Sigmoid colon (tissue), 7 donors: ENCODE data around the gene TBKBP1. TPM values are rescaled to one million over a fixed set of nuclear protein-coding genes. Genes with fewer than 3 reads are reported as not detected.

Source experiments
- DNase-seq: peaks from one replicate; pipeline ENCODE4 v3.0.0-alpha.2; 2019
- H3K27ac ChIP-seq, 4 donors: fragments of 200-600 bp; sonication (generic); one replicate each; pipeline ENCODE4 v1.5.1; 2016 to 2019; ENCODE audit warnings: mild to moderate bottlenecking in 1 of 4
- H3K27me3 ChIP-seq, 3 donors: fragments of 200-600 bp; sonication (generic); one replicate each; pipeline ENCODE4 v1.5.1; 2019; ENCODE audit warnings: mild to moderate bottlenecking in 1 of 3
- H3K36me3 ChIP-seq, 4 donors: fragments of 200-600 bp; sonication (generic); one replicate each; pipeline ENCODE4 v1.5.1; 2016 to 2019
- H3K4me1 ChIP-seq, 4 donors: fragments of 200-600 bp; sonication (generic); one replicate each; pipeline ENCODE4 v1.5.1; 2017 to 2019
- H3K4me3 ChIP-seq, 4 donors: fragments of 200-600 bp; sonication (generic); one replicate each; pipeline ENCODE4 v1.5.1; 2017 to 2019; ENCODE audit warnings: mild to moderate bottlenecking in 2 of 4, moderate library complexity in 1 of 4
- H3K9me3 ChIP-seq, 4 donors: fragments of 200-600 bp in 3 of 4; sonication (generic) in 3 of 4; one replicate each; pipeline versions ENCODE4 v1.5.1 to v1.6.1; 2013 to 2019
- CTCF ChIP-seq, 4 experiments: fragments of 450-650 bp in 3 of 4; fragments of 200-600 bp in 1 of 4; IDR thresholded peaks; one replicate each; pipeline ENCODE4 v1.5.1; 2016 to 2019; ENCODE audit warnings: antibody characterized with exemption in 4 of 4, mild to moderate bottlenecking in 3 of 4, moderate library complexity in 2 of 4
- EP300 ChIP-seq, 4 donors: sonication (generic); formaldehyde crosslinking; IDR thresholded peaks; one replicate each; pipeline ENCODE4 v1.6.1; 2017; ENCODE audit warnings: antibody characterized with exemption in 4 of 4
- POLR2A ChIP-seq, 2 donors: fragments of 450-650 bp; IDR thresholded peaks; one replicate each; pipeline ENCODE4 v1.6.1; 2016; ENCODE audit warnings: antibody characterized with exemption in 2 of 2, mild to moderate bottlenecking in 2 of 2, moderate library complexity in 2 of 2
- POLR2AphosphoS5 ChIP-seq, 4 donors: sonication (generic); formaldehyde crosslinking; IDR thresholded peaks; one replicate each; pipeline ENCODE4 v1.6.1; 2017; ENCODE audit warnings: antibody characterized with exemption in 4 of 4
- WGBS, 2 donors: extraction: QIAGEN DNeasy Blood & Tissue Kit; methylation state at CpG; one replicate each; pipeline ENCODE4 v1.1.7; 2013; 5-methylcytosine and 5-hydroxymethylcytosine counted together
- intact Hi-C: fragments of 100-400 bp; cut with DNase I; formaldehyde crosslinking; loops from one replicate; pipeline ENCODE4 v1.15.1; 2023
- polyA plus RNA-seq, 3 donors: library from polyadenylated mRNA; stranded (reverse); fragments of 200-250 nt; gene quantifications; one replicate each; pipeline ENCODE4 v1.2.3, GENCODE V29; 2013
- total RNA-seq, 4 donors: library from RNA; depleted of rRNA; stranded (reverse); fragments of >200 nt; gene quantifications; one replicate each; pipeline ENCODE4 v1.1.0, GENCODE V29; 2016
- donor health status: healthy with polysubstance abuse.
- donor health status: Bipolar disorder and iron deficiency.
- donor health status: healthy.

Gene TBKBP1
- total and polyA plus RNA-seq, 7 donors, result 3.5 to 25.5 (median 7.8) TPM

DNA sequence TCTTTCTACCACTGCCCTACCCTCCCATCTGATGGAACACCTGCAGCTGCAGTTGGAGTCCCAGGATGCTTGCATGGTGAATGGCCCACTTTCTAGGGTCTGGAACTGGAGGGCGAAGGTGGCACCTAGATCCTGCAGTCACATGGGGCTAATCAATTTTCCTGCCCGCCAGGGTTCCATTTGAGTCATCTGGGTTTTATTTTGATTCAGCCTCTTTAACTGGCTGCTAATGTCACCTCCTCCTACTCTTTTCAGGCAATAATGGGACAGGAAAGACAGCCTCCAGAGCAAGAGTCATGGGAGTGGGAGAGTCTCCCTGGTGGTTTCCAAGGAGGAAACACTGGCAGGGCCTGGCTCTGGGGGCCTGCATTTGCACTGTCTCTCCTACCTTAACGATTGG lies 3.8 kb upstream of the TBKBP1 start:
- no peak for DNase-seq
- TF ChIP-seq CTCF (IDR thresholded peaks at IDR 0.05) (no peak), EP300 (IDR thresholded peaks at IDR 0.05) (no peak), POLR2A (IDR thresholded peaks at IDR 0.05) (no peak), POLR2AphosphoS5 (IDR thresholded peaks at IDR 0.05) (no peak)
- H3K36me3 ChIP-seq, result peaks cover 0 to 11% (median 0%) of the 10 kb centered on the region in 4 donors
- no peaks in the 10 kb centered on the region for H3K27me3 ChIP-seq
- H3K4me3 ChIP-seq, result no peak overlapping the region
- whole genome bisulfite sequencing, 2 donors, result 60 to 78% methylated on average over 3 of the region's 3 CpGs
- H3K9me3 ChIP-seq, result no peaks in the 10 kb centered on the region
- no peak overlapping the region for H3K27ac ChIP-seq
- H3K4me1 ChIP-seq, result peaks cover 0 to 18% (median 11%) of the 10 kb centered on the region in 4 donors
- intact Hi-C loops, result no loop called here

- no peak overlapping the region for H3K27ac ChIP-seq
Observed at GRCh38 chr17:47692137-47692894, 1.6 kb upstream of the TBKBP1 start.

DNA sequence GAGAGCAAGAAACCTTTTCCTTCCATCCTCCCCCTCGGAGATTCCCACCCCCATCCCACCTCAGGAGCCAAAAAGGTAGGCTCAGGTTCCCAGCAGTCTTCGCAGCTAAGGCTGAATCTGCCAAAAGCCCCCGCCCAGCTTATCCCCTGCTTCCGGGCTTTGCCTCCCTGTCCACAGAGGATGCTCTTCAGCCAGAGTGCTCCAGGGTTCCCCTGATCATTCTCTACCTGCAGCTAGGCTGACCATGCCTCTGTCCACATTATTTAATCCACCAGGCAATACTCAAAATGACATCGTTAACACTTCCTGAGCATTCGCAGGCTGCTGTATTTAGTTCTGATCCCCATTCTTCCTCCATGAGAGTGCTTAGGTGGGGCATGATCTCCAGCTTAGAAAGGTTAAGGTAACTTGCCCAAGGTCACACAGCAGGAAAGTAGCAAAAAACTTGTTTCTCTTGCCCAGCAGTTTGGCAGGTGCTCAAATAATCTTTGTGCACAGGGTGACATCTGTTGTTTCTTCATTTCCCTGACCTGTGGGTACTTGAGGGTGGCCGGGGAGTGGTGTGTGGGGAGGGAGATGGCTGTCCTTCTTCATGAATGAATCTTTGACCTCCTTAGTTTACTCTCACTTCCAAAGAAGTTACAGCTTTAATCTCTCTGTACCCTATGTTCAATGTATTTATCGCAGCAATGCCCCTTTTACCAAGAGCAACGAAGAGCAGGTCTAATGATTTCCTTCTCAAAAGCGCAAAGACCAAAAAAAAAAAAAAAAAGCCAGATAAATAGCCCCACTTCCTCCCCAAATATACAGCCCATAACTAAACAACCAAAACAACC lies 848 bp upstream of the TBKBP1 start:
- DNase-seq, result no peak
- TF ChIP-seq POLR2AphosphoS5 (IDR thresholded peaks at IDR 0.05), result no peak
- no peak for TF ChIP-seq POLR2A (IDR thresholded peaks at IDR 0.05)
- no peak for TF ChIP-seq EP300 (IDR thresholded peaks at IDR 0.05)
- no peak for TF ChIP-seq CTCF (IDR thresholded peaks at IDR 0.05)
- peaks cover 0 to 24% (median 20%) of the 10 kb centered on the region in 4 donors for H3K4me1 ChIP-seq
- 17 to 25% methylated on average over 10 of the region's 10 CpGs for WGBS, 2 donors
- no peaks in the 10 kb centered on the region for H3K36me3 ChIP-seq
- H3K4me3 ChIP-seq, result peak overlapping the region; percentile 82 to 100 (median 91)
- no peaks in the 10 kb centered on the region for H3K9me3 ChIP-seq
- no peaks in the 10 kb centered on the region for H3K27me3 ChIP-seq
- peak overlapping the region; percentile 88 to 92 (median 90) for H3K27ac ChIP-seq
- intact Hi-C loops, result no loop called here

More at GRCh38 chr17:47692137-47692894, 1.6 kb upstream of the TBKBP1 start:
- Histone ChIP-seq H3K4me1 (peaks cover 0 to 24% (median 20%) of the 10 kb centered on the region in 4 donors), H3K27me3 (no peaks in the 10 kb centered on the region), H3K4me3 (no peak overlapping the region), H3K36me3 (no peaks in the 10 kb centered on the region), H3K9me3 (no peaks in the 10 kb centered on the region)
- no peak for DNase-seq
- WGBS, 2 donors, result 62 to 65% methylated on average over 2 of the region's 2 CpGs
- intact Hi-C loops, result no loop called here
- TF ChIP-seq POLR2AphosphoS5 (IDR thresholded peaks at IDR 0.05) (no peak), EP300 (IDR thresholded peaks at IDR 0.05) (no peak), POLR2A (IDR thresholded peaks at IDR 0.05) (no peak), CTCF (IDR thresholded peaks at IDR 0.05) (no peak)

DNA sequence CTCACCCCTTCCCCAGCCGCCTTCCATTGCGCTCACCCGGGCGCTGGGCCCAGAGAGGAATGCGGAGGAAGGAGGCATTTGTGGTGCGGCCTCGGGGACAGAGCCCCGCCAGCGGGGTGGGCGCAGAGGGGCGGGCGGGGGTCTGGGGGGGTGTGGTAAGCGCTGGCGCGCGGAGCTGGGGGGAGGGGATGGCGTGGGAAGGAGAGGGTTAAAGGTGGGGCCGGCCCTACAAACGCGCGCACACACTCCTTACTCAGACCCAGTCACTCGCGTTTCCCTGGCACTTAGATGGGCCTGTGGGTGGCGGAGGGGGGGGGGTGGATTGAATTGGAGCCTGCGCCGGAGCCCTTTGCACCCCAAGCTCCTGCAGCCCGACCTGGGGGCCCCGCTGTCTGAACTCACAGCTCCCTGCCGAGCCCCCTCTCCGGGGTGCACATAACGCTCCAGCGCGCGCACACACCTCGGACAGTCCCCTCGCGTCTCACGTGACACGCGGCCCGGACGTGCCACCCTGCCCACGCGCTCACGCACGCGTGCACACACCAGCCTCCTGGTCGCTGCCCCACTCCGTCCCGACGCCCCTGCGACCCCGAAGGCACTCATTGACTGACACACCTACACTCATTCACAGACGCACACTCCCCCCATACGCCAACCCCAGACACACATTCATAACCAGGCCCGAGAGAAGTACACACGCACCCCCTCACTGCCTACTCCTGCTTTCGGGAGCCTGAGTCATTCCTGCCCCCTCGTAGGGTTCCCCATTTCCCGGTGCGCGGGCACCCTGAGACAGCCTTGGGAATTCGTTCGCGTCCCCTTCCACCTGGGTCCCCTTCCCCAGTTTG lies 844 bp downstream of the TBKBP1 start:
- WGBS, 2 donors, result 1 to 2% methylated on average over 65 of the region's 65 CpGs
- Histone ChIP-seq H3K4me3 (peak overlapping the region; percentile 82 to 100 (median 91)), H3K9me3 (no peaks in the 10 kb centered on the region), H3K27me3 (no peaks in the 10 kb centered on the region), H3K36me3 (peaks cover 0 to 13% (median 3%) of the 10 kb centered on the region in 4 donors), H3K27ac (peak overlapping the region; percentile 88 to 92 (median 90)), H3K4me1 (peaks cover 0 to 24% (median 20%) of the 10 kb centered on the region in 4 donors)
- intact Hi-C loops, result loop anchor here (5.0 kb wide), 2 partner anchors 43 to 97 kb away; no protein-coding TSS in a partner anchor
- no peak for TF ChIP-seq EP300 (IDR thresholded peaks at IDR 0.05)
- peak in 3 of 4 donors; percentile 18 to 55 (median 35) for TF ChIP-seq POLR2AphosphoS5 (IDR thresholded peaks at IDR 0.05)
- TF ChIP-seq POLR2A (IDR thresholded peaks at IDR 0.05), result no peak
- DNase-seq, result peak; percentile 85
